ENCODE results near the gene CYB5A. TPM values are rescaled to one million over a fixed set of nuclear protein-coding genes. Genes with fewer than 3 reads are reported as not detected.
"Not testable (repeated sequence)": the region's sequence is repeated elsewhere in the genome, so short reads cannot be mapped to it uniquely, and the experiment has no call there.

Gene CYB5A
- total RNA-seq, 1 donor: 3.8 TPM

GRCh38 chr18:74286856-74287255 lies 4.9 kb downstream of the CYB5A start:
- no peak overlapping the region for H3K4me3 ChIP-seq (ENCODE audit: low read length)
- peaks cover 24% of the 10 kb centered on the region for H3K4me1 ChIP-seq (ENCODE audit: insufficient read depth, low read length)
- H3K9me3 ChIP-seq (ENCODE audit: low read depth, low read length): no peaks in the 10 kb centered on the region
- H3K27me3 ChIP-seq (ENCODE audit: insufficient read depth, low read length): no peaks in the 10 kb centered on the region

- Histone ChIP-seq H3K9me3 (ENCODE audit: low read depth, low read length) (no peaks in the 10 kb centered on the region), H3K4me3 (ENCODE audit: low read length) (no peak overlapping the region), H3K4me1 (ENCODE audit: insufficient read depth, low read length) (peaks cover 23% of the 10 kb centered on the region), H3K27me3 (ENCODE audit: insufficient read depth, low read length) (no peaks in the 10 kb centered on the region)
Observed at GRCh38 chr18:74286106-74286855, 5.5 kb downstream of the CYB5A start.

- not testable (repeated sequence) for H3K27me3 ChIP-seq (ENCODE audit: insufficient read depth, low read length); H3K9me3 ChIP-seq (ENCODE audit: low read depth, low read length); H3K4me3 ChIP-seq (ENCODE audit: low read length)
- H3K4me1 ChIP-seq (ENCODE audit: insufficient read depth, low read length): peaks cover 16% of the 10 kb centered on the region
Observed at GRCh38 chr18:74285583-74285982, 6.2 kb downstream of the CYB5A start.

GRCh38 chr18:74284980-74285355 lies 6.8 kb downstream of the CYB5A start:
- Histone ChIP-seq H3K9me3 (ENCODE audit: low read depth, low read length) (no peaks in the 10 kb centered on the region), H3K4me1 (ENCODE audit: insufficient read depth, low read length) (peaks cover 16% of the 10 kb centered on the region), H3K4me3 (ENCODE audit: low read length) (no peak overlapping the region), H3K27me3 (ENCODE audit: insufficient read depth, low read length) (no peaks in the 10 kb centered on the region)

- Histone ChIP-seq H3K4me1 (ENCODE audit: insufficient read depth, low read length) (peaks cover 16% of the 10 kb centered on the region), H3K27me3 (ENCODE audit: insufficient read depth, low read length) (no peaks in the 10 kb centered on the region), H3K9me3 (ENCODE audit: low read depth, low read length) (no peaks in the 10 kb centered on the region), H3K4me3 (ENCODE audit: low read length) (no peak overlapping the region)
Observed at GRCh38 chr18:74284191-74284979, 7.4 kb downstream of the CYB5A start.

GRCh38 chr18:74283646-74284045 lies 8.1 kb downstream of the CYB5A start:
- Histone ChIP-seq H3K9me3 (ENCODE audit: low read depth, low read length) (no peaks in the 10 kb centered on the region), H3K4me1 (ENCODE audit: insufficient read depth, low read length) (peaks cover 10% of the 10 kb centered on the region), H3K27me3 (ENCODE audit: insufficient read depth, low read length) (no peaks in the 10 kb centered on the region), H3K4me3 (ENCODE audit: low read length) (no peak overlapping the region)

- Histone ChIP-seq H3K9me3 (ENCODE audit: low read depth, low read length) (no peaks in the 10 kb centered on the region), H3K4me1 (ENCODE audit: insufficient read depth, low read length) (peaks cover 10% of the 10 kb centered on the region), H3K27me3 (ENCODE audit: insufficient read depth, low read length) (no peaks in the 10 kb centered on the region), H3K4me3 (ENCODE audit: low read length) (no peak overlapping the region)
Observed at GRCh38 chr18:74282755-74283554, 8.8 kb downstream of the CYB5A start.

- H3K27me3 ChIP-seq (ENCODE audit: insufficient read depth, low read length): no peaks in the 10 kb centered on the region
- no peaks in the 10 kb centered on the region for H3K9me3 ChIP-seq (ENCODE audit: low read depth, low read length)
- peaks cover 10% of the 10 kb centered on the region for H3K4me1 ChIP-seq (ENCODE audit: insufficient read depth, low read length)
- no peak overlapping the region for H3K4me3 ChIP-seq (ENCODE audit: low read length)
Observed at GRCh38 chr18:74281980-74282754, 9.6 kb downstream of the CYB5A start.

GRCh38 chr18:74281011-74281979 lies 10.5 kb downstream of the CYB5A start:
- Histone ChIP-seq H3K4me1 (ENCODE audit: insufficient read depth, low read length) (peaks cover 10% of the 10 kb centered on the region), H3K4me3 (ENCODE audit: low read length) (no peak overlapping the region), H3K27me3 (ENCODE audit: insufficient read depth, low read length) (no peaks in the 10 kb centered on the region), H3K9me3 (ENCODE audit: low read depth, low read length) (no peaks in the 10 kb centered on the region)

GRCh38 chr18:74278983-74279382 lies 12.8 kb downstream of the CYB5A start:
- Histone ChIP-seq H3K4me3 (ENCODE audit: low read length) (no peak overlapping the region), H3K4me1 (ENCODE audit: insufficient read depth, low read length) (peaks cover 10% of the 10 kb centered on the region), H3K9me3 (ENCODE audit: low read depth, low read length) (no peaks in the 10 kb centered on the region), H3K27me3 (ENCODE audit: insufficient read depth, low read length) (no peaks in the 10 kb centered on the region)

- Histone ChIP-seq H3K27me3 (ENCODE audit: insufficient read depth, low read length) (no peaks in the 10 kb centered on the region), H3K4me1 (ENCODE audit: insufficient read depth, low read length) (peaks cover 10% of the 10 kb centered on the region)
Observed at GRCh38 chr18:74278058-74278457, 13.7 kb downstream of the CYB5A start.

GRCh38 chr18:74277296-74277695 lies 14.5 kb downstream of the CYB5A start:
- H3K4me1 ChIP-seq (ENCODE audit: insufficient read depth, low read length): peaks cover 7% of the 10 kb centered on the region
- no peaks in the 10 kb centered on the region for H3K9me3 ChIP-seq (ENCODE audit: low read depth, low read length)

More at GRCh38 chr18:74278058-74278457, 13.7 kb downstream of the CYB5A start:
- Histone ChIP-seq H3K4me3 (ENCODE audit: low read length) (no peak overlapping the region), H3K9me3 (ENCODE audit: low read depth, low read length) (no peaks in the 10 kb centered on the region)

GRCh38 chr18:74276609-74277008 lies 15.2 kb downstream of the CYB5A start:
- Histone ChIP-seq H3K4me1 (ENCODE audit: insufficient read depth, low read length) (peaks cover under 1% of the 10 kb centered on the region), H3K9me3 (ENCODE audit: low read depth, low read length) (no peaks in the 10 kb centered on the region), H3K4me3 (ENCODE audit: low read length) (no peak overlapping the region), H3K27me3 (ENCODE audit: insufficient read depth, low read length) (no peaks in the 10 kb centered on the region)

More at GRCh38 chr18:74277296-74277695, 14.5 kb downstream of the CYB5A start:
- no peaks in the 10 kb centered on the region for H3K27me3 ChIP-seq (ENCODE audit: insufficient read depth, low read length)
- H3K4me3 ChIP-seq (ENCODE audit: low read length): no peak overlapping the region
